Measurements from ENCODE around the gene ENPP4. TPM values are rescaled to one million over a fixed set of nuclear protein-coding genes. Genes with fewer than 3 reads are reported as not detected.

The ENPP4 gene
- total RNA-seq, 2 experiments from 2014 or later, result 7.7 to 8.0 TPM

- H3K27ac Mint-ChIP-seq, result no peak overlapping the region
- CTCF ChIA-PET, result no interaction called here
- peaks cover 10% of the 10 kb centered on the region for H3K27me3 Mint-ChIP-seq (ENCODE audit: low read depth)
These were observed 46.2 kb downstream of the ENPP4 start for GRCh38 chr6:46175976-46176375.

DNA sequence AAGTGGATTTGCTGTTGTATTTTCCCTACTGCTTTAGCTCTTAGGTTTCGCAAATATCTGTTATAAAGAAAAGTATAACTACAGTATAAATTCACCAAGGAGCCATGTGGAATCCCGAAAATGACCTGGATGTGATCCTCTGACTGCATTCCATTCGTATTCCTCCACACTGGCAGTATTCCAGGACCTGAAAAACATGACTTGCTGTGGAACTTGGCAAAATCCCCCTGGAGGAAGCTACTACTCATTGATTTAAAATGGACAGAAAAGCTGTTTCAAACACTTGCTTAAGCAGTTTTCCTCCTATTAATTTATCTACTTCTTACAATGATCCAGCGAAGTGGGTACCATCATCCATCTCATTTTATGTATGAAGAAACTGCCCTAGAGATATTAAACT is 54.3 kb downstream of the ENPP4 start:
- H3K27me3 Mint-ChIP-seq (ENCODE audit: low read depth), result peaks cover 17% of the 10 kb centered on the region
- DNase-seq, result no peak
- H3K4me1 Mint-ChIP-seq (ENCODE audit: low read depth), result no peaks in the 10 kb centered on the region

More at GRCh38 chr6:46175976-46176375, 46.2 kb downstream of the ENPP4 start:
- Mint-ChIP-seq H3K36me3 (ENCODE audit: low read depth) (no peaks in the 10 kb centered on the region), H3K4me3 (no peak overlapping the region), H3K9me3 (no peaks in the 10 kb centered on the region), H3K4me1 (ENCODE audit: low read depth) (peaks cover 5% of the 10 kb centered on the region)
- intact Hi-C loops (cut with micrococcal nuclease), result no loop called here
- DNase-seq, result no peak

DNA sequence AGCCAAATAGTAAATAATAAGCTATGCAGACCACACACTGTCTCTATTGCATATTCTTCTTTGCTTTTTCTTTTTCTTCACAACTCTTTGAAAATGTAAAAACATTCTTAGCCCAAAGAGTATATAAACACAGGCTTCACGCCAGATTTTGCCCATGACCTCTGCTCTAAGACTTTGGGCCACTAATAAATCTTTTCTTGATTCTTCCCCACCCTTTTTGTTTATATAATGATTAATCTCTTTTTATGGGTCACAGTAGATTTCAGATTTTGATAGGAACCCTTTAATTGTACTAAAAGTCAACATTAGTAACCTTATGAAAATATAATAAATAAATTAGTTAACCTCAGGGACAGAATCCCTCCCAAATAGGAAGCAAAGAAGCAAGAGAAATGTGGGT is 56.8 kb downstream of the ENPP4 start:
- no peak overlapping the region for H3K4me3 Mint-ChIP-seq
- H3K9me3 Mint-ChIP-seq, result no peaks in the 10 kb centered on the region
- H3K27ac Mint-ChIP-seq, result no peak overlapping the region
- no peak for DNase-seq
- H3K4me1 Mint-ChIP-seq (ENCODE audit: low read depth), result no peaks in the 10 kb centered on the region
- H3K27me3 Mint-ChIP-seq (ENCODE audit: low read depth), result peaks cover 16% of the 10 kb centered on the region
- H3K36me3 Mint-ChIP-seq (ENCODE audit: low read depth), result no peaks in the 10 kb centered on the region
- CTCF ChIA-PET, result no interaction called here
- intact Hi-C loops (cut with micrococcal nuclease), result no loop called here

More for the DNA sequence above, 54.3 kb downstream of the ENPP4 start:
- CTCF ChIA-PET, result no interaction called here
- Mint-ChIP-seq H3K36me3 (ENCODE audit: low read depth) (no peaks in the 10 kb centered on the region), H3K4me3 (no peak overlapping the region), H3K9me3 (no peaks in the 10 kb centered on the region), H3K27ac (no peak overlapping the region)
- intact Hi-C loops (cut with micrococcal nuclease), result no loop called here

GRCh38 chr6:46189726-46190125 is 59.9 kb downstream of the ENPP4 start:
- no peak for DNase-seq
- Mint-ChIP-seq H3K27ac (no peak overlapping the region), H3K4me1 (ENCODE audit: low read depth) (no peaks in the 10 kb centered on the region), H3K36me3 (ENCODE audit: low read depth) (no peaks in the 10 kb centered on the region), H3K4me3 (no peak overlapping the region), H3K9me3 (no peaks in the 10 kb centered on the region), H3K27me3 (ENCODE audit: low read depth) (peaks cover 14% of the 10 kb centered on the region)
- intact Hi-C loops (cut with micrococcal nuclease), result no loop called here
- CTCF ChIA-PET, result no interaction called here

GRCh38 chr6:46190889-46191288 is 61.1 kb downstream of the ENPP4 start:
- no peaks in the 10 kb centered on the region for H3K36me3 Mint-ChIP-seq (ENCODE audit: low read depth)
- H3K9me3 Mint-ChIP-seq, result no peaks in the 10 kb centered on the region
- CTCF ChIA-PET, result no interaction called here
- peaks cover 9% of the 10 kb centered on the region for H3K27me3 Mint-ChIP-seq (ENCODE audit: low read depth)
- no peak overlapping the region for H3K27ac Mint-ChIP-seq
- H3K4me1 Mint-ChIP-seq (ENCODE audit: low read depth), result no peaks in the 10 kb centered on the region
- no peak for DNase-seq
- intact Hi-C loops (cut with micrococcal nuclease), result no loop called here
- no peak overlapping the region for H3K4me3 Mint-ChIP-seq

- no peak for DNase-seq
- Mint-ChIP-seq H3K27me3 (ENCODE audit: low read depth) (peaks cover 9% of the 10 kb centered on the region), H3K4me3 (no peak overlapping the region), H3K27ac (no peak overlapping the region), H3K9me3 (no peaks in the 10 kb centered on the region), H3K36me3 (ENCODE audit: low read depth) (no peaks in the 10 kb centered on the region), H3K4me1 (ENCODE audit: low read depth) (no peaks in the 10 kb centered on the region)
- intact Hi-C loops (cut with micrococcal nuclease), result no loop called here
- CTCF ChIA-PET, result no interaction called here
These were observed 62.2 kb downstream of the ENPP4 start for GRCh38 chr6:46191961-46192360.

Other genes starting within 250 kb of the ENPP4 start
- gene CLIC5, start 114.1 kb upstream of the ENPP4 start, total RNA-seq, result 1 to 10 TPM in 1 of 2 experiments, under 1 TPM in 1; 0.52 to 1.5 TPM
- gene ENPP5, start 41.0 kb downstream of the ENPP4 start, total RNA-seq, result under 1 TPM; 0.24 to 0.62 TPM